GM19099 (cell line): ENCODE data around the gene ATP9B.

ENCODE experiments used
- POLR2A ChIP-seq: IDR thresholded peaks from 3 replicates; pipeline ENCODE4 v1.6.1; 2011; ENCODE audit warnings: low read depth; ENCODE audit not compliant: insufficient read length; ENCODE audit errors: extremely low read depth

The ATP9B gene

GRCh38 chr18:79108549-79109215 is 39.5 kb downstream of the ATP9B start:
- no peak for TF ChIP-seq POLR2A

DNA sequence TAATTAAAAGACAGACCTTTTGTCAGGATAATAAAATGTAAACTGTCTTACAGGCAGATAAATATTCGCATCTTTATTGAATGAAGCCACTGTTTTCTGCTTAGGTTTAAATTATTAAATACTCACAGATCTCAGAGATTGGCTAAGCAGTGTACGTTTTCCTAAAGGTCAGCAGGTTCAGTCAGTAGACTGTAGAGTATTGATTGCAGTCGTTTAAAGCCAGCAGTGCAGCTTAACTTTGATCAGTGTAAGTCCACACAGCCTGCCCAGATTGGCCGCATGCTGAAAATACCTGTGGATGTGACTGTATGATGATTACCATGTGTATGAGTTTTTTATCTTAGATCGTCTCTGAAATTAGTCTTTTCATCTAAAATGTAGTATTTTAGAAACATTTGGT is 42.3 kb downstream of the ATP9B start:
- no peak for TF ChIP-seq POLR2A

- no peak for TF ChIP-seq POLR2A
Observed at GRCh38 chr18:79117385-79117784, 48.2 kb downstream of the ATP9B start.

DNA sequence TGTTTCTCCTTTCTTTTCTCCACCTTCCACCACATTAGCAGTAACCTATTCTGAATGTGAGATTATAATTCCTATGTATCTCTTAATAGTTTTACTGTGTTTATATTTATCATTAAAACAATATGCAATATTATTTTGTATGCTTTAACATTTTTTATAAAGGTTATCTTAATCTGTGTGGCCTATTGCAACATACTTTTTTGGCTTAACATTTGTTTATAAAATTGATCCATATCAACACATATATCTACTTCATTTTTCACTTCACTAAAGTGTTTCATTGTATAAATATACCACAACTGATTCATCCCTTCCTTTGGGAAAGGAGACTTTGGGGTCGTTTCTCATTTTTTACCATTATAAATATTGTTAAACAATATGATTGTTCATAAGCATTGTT is 48.6 kb downstream of the ATP9B start:
- TF ChIP-seq POLR2A: no peak

- TF ChIP-seq POLR2A: no peak
Observed at GRCh38 chr18:79118797-79119196, 49.6 kb downstream of the ATP9B start.

DNA sequence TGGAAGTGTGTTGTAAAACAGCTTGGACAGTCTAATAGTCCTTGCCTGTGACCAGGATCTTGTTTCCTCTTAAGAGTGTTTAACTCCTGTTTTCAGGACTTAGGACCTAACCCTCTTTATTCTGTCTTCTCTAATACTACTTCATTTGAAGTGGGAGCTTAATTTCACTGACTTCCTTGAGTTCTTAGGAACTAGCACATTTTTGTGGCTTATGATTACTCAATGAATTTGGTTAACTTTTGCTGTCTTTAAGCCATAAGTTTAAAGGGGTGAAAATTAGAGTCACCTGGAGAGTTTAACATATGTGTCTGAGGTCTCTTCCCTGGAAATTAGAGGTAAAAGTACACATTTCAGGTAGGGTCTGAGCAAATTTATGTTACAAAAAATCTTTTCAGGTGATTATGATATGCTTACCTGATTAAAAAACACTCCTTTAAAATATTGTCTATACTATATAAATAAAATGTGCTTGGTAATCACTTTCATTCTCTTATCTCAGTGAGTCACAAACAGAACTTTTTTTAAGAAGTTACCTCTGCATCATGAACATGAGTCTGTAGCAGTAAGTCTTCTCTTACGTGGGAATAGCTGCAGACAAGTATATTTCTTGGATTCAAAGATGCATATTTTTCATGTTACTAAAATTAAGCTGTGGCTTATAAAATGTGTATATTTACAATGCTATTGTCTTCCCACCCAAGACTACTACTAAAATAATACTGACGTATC is 52.7 kb downstream of the ATP9B start:
- no peak for TF ChIP-seq POLR2A

DNA sequence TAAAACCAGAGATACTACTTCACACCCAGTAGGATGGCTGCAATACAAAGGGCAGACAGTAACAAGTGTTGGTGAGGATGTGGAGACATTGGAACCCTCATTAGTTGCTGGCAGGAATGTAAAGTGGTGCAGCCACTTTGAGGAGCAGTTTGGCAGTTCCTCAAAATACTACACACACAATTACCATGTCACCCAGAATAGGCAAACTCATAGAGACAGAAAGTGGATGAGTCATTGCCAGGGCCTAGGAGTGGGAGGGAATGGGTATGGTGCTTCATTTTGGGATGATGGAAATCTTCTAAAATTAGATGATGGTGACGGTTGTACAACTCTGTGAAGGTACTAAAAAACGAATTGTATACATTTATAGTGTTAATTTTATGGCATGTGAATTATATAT is 54.8 kb downstream of the ATP9B start:
- TF ChIP-seq POLR2A: no peak

DNA sequence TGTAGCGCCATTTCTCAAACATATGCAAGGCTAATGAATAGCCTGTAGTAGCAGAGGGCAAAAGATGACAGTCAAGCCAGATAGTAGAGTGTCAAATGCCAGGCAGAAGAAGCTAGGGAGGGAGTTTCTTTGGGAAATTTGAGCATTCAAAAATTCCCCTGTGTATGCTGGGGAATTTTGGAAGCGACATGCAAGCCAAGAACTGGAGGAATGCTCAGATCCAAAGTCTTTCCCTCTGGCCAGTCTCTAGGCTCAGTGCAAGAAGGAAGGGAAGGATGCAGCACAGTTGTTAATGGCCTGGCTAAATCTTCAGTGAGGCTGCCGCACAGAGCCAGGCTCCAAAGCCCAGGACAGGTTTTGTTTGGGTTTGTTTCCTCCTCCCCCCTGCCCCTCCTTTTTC is 59.9 kb downstream of the ATP9B start:
- no peak for TF ChIP-seq POLR2A

DNA sequence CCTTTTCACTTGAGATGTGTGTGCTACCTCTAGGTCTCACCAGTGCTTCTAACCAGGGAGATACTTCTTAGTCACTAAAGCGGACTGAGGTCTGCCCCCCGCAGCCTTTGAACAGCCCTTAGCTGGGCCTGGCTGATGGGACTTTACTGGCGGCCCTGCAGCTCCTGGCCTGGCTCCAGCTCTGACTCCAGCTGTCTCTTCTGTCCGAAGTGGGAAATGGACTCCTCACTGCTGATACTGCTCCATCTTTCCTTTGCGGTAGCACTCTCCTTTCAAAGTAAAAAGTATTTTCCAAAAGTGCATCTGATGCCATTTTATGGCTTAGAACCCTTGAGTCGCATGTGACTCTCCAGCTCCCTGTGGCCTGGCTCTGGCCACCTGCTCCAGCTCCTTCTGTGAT is 64.5 kb downstream of the ATP9B start:
- no peak for TF ChIP-seq POLR2A

- no peak for TF ChIP-seq POLR2A
Observed at GRCh38 chr18:79135924-79136323, 66.7 kb downstream of the ATP9B start.

DNA sequence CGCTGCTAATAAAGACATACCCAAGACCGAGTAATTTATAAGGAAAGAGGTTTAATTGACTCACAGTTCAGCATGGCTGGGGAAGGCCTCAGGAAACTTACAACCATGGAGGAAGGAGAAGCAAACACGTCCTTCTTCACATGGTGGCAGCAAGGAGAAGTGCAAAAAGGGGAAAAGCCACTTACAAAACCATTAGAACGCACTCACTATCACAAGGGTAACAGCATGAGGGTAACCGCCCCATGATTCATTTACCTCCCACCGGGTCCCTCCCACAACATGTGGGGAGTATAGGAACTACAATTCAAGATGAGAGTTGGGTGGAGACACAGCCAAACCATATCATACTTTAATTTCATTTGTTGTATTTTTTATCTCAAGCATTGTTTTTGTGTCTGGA is 67.5 kb downstream of the ATP9B start:
- TF ChIP-seq POLR2A: no peak

- no peak for TF ChIP-seq POLR2A
Observed at GRCh38 chr18:79139206-79139605, 70.0 kb downstream of the ATP9B start.

DNA sequence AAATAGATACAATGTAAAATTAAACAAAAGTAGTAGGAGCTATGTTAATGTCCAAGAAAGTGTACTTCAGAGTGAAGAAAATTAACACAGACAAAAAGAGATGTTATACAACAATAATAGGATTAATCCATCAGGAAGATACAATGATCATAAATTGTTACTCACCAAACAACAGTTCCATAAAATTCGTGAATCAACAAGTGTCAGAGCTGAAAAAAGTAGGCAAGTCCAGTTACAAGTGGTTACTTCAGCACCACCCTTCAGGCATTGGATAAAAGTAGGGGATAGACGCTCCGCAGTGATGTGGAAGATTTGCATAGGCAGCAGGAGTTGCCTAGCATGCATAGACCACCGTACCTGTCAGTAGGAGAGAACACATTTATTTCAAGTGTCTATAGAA is 77.8 kb downstream of the ATP9B start:
- no peak for TF ChIP-seq POLR2A

DNA sequence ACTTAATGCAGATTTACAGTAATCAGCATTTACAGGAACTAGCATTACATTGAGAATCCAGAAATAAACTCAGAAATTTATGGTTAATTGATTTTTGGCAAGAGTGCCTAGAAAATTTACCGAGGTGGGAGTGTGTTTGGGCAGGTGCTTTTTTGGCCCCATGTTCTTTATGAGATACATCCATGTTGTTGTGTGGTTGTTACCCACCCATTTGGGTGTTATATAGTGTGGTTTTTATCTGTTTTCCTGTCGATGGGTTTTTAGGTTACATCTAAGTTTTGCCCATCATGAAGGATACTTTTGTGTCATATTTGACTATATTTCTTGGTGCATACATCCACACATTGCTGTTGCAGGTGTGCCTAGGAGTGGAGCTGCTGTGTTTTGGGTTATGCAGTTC is 82.0 kb downstream of the ATP9B start:
- no peak for TF ChIP-seq POLR2A

DNA sequence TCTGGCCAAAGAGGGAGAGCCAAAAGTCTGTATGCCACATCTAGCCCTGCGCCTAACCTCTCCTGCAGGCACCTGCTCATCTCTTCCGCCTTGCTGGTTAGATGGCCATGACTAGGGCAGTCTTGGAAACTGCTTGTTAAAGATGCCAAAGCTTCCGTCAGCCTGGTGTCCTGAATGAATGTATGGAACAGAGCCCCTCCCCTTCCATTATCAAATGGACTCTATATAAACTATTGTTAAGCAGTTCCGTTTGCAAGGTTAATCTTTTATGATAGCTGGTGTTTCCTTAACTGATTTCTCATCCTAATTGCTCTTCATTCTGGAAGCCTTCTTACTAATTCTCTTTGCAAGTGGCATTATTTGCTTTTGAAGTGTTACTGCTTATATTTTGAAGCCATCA is 87.1 kb downstream of the ATP9B start:
- TF ChIP-seq POLR2A: no peak

- TF ChIP-seq POLR2A: no peak
Observed at GRCh38 chr18:79164706-79165105, 95.5 kb downstream of the ATP9B start.

GRCh38 chr18:79166702-79167101 is 97.5 kb downstream of the ATP9B start:
- TF ChIP-seq POLR2A: no peak

GRCh38 chr18:79167526-79168190 is 98.5 kb downstream of the ATP9B start:
- TF ChIP-seq POLR2A: no peak
